OCI-LY1 (cell line): ENCODE measurements around the gene MRPL54.

Experiments
- H2AFZ ChIP-seq: fragments of 200-600 bp; sonication (generic), shearing (Covaris generic); 2 replicates; pipeline ENCODE4 v1.6.0; 2014; ENCODE audit warnings: antibody characterized with exemption, mild to moderate bottlenecking, low read length
- H3F3A ChIP-seq: fragments of 200-600 bp; sonication (generic), shearing (Covaris generic); 2 replicates; pipeline ENCODE4 v1.6.0; 2014; ENCODE audit warnings: mild to moderate bottlenecking, antibody characterized with exemption, low read length, moderate library complexity; ENCODE audit not compliant: insufficient read depth
- H3K27ac ChIP-seq: fragments of 200-600 bp; sonication (generic); 2 replicates; pipeline ENCODE4 v1.5.1; 2014; ENCODE audit warnings: low read length, mixed run types, mild to moderate bottlenecking, low read depth; ENCODE audit not compliant: poor library complexity, severe bottlenecking
- H3K27me3 ChIP-seq: fragments of 200-600 bp; sonication (generic); 2 replicates; pipeline ENCODE4 v1.6.0; 2014; ENCODE audit warnings: antibody characterized with exemption, mild to moderate bottlenecking, low read length, moderate library complexity; ENCODE audit not compliant: insufficient read depth
- H3K36me3 ChIP-seq: fragments of 200-600 bp; sonication (generic); 2 replicates; pipeline ENCODE4 v1.6.1; 2014; ENCODE audit warnings: mild to moderate bottlenecking, antibody characterized with exemption, low read length, moderate library complexity, mixed read lengths; ENCODE audit not compliant: insufficient read depth
- H3K4me1 ChIP-seq: fragments of 200-600 bp; sonication (generic); 2 replicates; pipeline ENCODE4 v1.5.1; 2014; ENCODE audit warnings: mild to moderate bottlenecking, low read length, moderate library complexity; ENCODE audit not compliant: insufficient read depth, severe bottlenecking
- H3K4me2 ChIP-seq: fragments of 200-600 bp; sonication (generic), shearing (Covaris generic); 2 replicates; pipeline ENCODE4 v1.6.1; 2014; ENCODE audit warnings: low read length
- H3K4me3 ChIP-seq: fragments of 200-600 bp; sonication (generic); 2 replicates; pipeline ENCODE4 v1.5.1; 2014; ENCODE audit warnings: low read length, low read depth, mild to moderate bottlenecking, mixed read lengths; ENCODE audit not compliant: poor library complexity, severe bottlenecking
- H3K79me2 ChIP-seq: fragments of 200-600 bp; shearing (Covaris generic); 2 replicates; pipeline ENCODE4 v1.6.1; 2016; ENCODE audit warnings: mixed run types, low read length, mixed read lengths; ENCODE audit not compliant: insufficient read depth
- H3K9ac ChIP-seq: fragments of 200-600 bp; sonication (generic), shearing (Covaris generic); 2 replicates; pipeline ENCODE4 v1.6.1; 2014; ENCODE audit warnings: mild to moderate bottlenecking, low read length, mixed read lengths
- H3K9me2 ChIP-seq: fragments of 200-600 bp; sonication (generic), shearing (Covaris generic); 2 replicates; pipeline ENCODE4 v1.6.1; 2014; ENCODE audit warnings: low read depth, mild to moderate bottlenecking, low read length, mixed read lengths
- H3K9me3 ChIP-seq: fragments of 200-600 bp; shearing (Covaris generic); 2 replicates; pipeline ENCODE4 v1.6.1; 2014; ENCODE audit warnings: low read length, mixed read lengths
- H4K20me1 ChIP-seq: fragments of 200-600 bp; sonication (generic), shearing (Covaris generic); 2 replicates; pipeline ENCODE4 v1.6.0; 2016; ENCODE audit warnings: mild to moderate bottlenecking, low read length; ENCODE audit not compliant: insufficient read depth
- CTCF ChIP-seq: fragments of 200-600 bp; sonication (generic), shearing (Covaris generic); IDR thresholded peaks from 2 replicates; pipeline ENCODE4 v1.5.1; 2017; ENCODE audit warnings: mild to moderate bottlenecking, antibody characterized with exemption, low read length, moderate library complexity, mixed read lengths
- EZH2 ChIP-seq: fragments of 200-600 bp; sonication (generic), shearing (Covaris generic); IDR thresholded peaks from 2 replicates; pipeline ENCODE4 v1.8.0; 2017; ENCODE audit warnings: borderline replicate concordance, mixed run types, mild to moderate bottlenecking, antibody characterized with exemption, low read length, moderate library complexity, mixed read lengths

MRPL54 gene

DNA sequence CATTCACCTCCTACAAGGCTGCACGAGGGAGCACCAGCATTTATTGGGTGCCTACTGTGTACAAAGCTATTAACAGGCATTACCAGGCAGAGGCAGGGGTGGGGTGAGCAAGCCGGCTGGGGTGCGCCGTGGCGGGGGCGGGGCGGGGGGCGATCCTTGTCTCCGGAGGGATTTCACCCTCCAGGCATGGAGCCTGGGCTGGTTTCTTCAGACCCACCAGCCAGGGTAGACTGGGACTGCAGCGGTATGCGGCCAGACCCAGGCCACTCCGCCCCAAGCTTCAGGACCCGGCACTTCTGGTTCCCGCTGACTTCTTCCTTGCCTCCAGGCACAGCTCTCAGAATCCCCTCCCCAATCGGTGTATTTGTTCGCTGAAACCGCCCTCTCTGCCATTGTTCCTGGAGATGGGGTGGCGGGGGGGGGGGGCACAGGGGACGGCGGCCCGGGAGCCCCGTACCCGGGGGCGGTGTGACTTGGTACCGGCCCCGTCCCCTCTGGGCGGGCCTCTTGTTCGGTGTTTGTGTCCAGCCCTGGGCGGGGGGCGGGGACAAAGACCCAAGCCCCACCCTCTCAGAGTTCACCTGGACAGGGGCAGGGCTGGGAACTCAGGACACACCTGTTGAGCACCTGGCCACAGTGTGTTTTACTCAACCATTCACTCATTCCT lies 39.9 kb upstream of the MRPL54 start:
- Histone ChIP-seq H3K9me2 (no peaks in the 10 kb centered on the region), H3K9me3 (no peaks in the 10 kb centered on the region), H3K4me3 (no peak overlapping the region), H3K9ac (no peak overlapping the region), H3K4me2 (no peak overlapping the region), H3K4me1 (peaks cover 3% of the 10 kb centered on the region), H4K20me1 (no peaks in the 10 kb centered on the region), H3K27me3 (peaks cover 4% of the 10 kb centered on the region; the same call in 1 of the 2 replicates), H3K79me2 (no peaks in the 10 kb centered on the region), H3K36me3 (no peaks in the 10 kb centered on the region), H3K27ac (no peak overlapping the region), H2AFZ (no peak overlapping the region), H3F3A (no peaks in the 10 kb centered on the region)
- TF ChIP-seq CTCF (no peak), EZH2 (no peak)

DNA sequence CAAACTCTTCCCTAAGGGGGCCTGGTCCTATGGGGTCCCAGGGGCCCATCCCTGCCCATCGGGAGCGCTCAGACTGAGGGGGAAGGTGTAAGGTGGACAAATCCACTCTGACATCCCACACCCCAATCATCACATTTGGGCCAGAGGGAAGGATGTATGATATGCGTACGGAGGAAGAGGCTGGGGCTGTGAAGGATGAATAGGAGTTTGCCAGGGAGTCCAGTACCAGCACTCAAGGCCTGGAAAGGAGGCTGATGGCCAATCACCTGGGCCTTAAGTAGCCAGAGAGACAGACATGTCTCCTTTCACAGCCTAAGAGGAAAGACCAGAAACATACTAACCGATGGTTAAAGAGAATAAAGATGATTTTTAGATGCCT lies 39.4 kb upstream of the MRPL54 start:
- H3K9ac ChIP-seq, result no peak overlapping the region
- no peaks in the 10 kb centered on the region for H3K9me2 ChIP-seq
- H3K4me3 ChIP-seq, result no peak overlapping the region
- H3K9me3 ChIP-seq, result no peaks in the 10 kb centered on the region
- no peak overlapping the region for H2AFZ ChIP-seq
- H3K27ac ChIP-seq, result no peak overlapping the region
- no peaks in the 10 kb centered on the region for H4K20me1 ChIP-seq
- no peak overlapping the region for H3K4me2 ChIP-seq
- TF ChIP-seq CTCF (no peak), EZH2 (no peak)
- H3F3A ChIP-seq, result no peaks in the 10 kb centered on the region
- H3K27me3 ChIP-seq, result peaks cover 4% of the 10 kb centered on the region; the same call in 1 of the 2 replicates
- no peaks in the 10 kb centered on the region for H3K36me3 ChIP-seq
- peaks cover 3% of the 10 kb centered on the region for H3K4me1 ChIP-seq
- no peaks in the 10 kb centered on the region for H3K79me2 ChIP-seq

DNA sequence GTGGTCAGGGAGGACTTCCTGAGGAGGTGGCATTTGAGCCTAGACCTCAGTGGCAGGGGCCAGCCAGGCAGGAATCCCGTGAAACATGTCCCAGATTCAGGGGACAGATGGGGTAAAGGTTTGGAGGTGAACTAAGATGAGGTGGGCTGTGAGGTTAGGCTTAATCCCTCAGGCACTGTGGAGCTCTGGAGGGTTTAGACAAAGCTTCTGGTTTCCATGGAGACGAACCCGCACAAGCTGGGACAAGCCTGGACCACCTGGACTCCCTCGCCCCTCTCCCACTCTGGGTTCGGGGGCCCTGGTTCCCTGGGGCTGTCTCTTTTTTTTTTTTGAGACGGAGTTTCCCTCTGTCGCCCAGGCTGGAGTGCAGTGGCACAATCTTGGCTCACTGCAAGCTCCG lies 38.6 kb upstream of the MRPL54 start:
- Histone ChIP-seq H3K9me3 (no peaks in the 10 kb centered on the region), H2AFZ (no peak overlapping the region), H3K27ac (no peak overlapping the region), H3F3A (no peaks in the 10 kb centered on the region), H4K20me1 (no peaks in the 10 kb centered on the region), H3K4me3 (no peak overlapping the region), H3K36me3 (no peaks in the 10 kb centered on the region), H3K9me2 (no peaks in the 10 kb centered on the region), H3K9ac (no peak overlapping the region), H3K4me2 (no peak overlapping the region), H3K27me3 (peaks cover 4% of the 10 kb centered on the region; the same call in 1 of the 2 replicates), H3K4me1 (peaks cover 3% of the 10 kb centered on the region), H3K79me2 (no peaks in the 10 kb centered on the region)
- TF ChIP-seq EZH2 (no peak), CTCF (no peak)
